ENCODE results near the gene FLYWCH1. TPM values are rescaled to one million over a fixed set of nuclear protein-coding genes. Genes with fewer than 3 reads are reported as not detected.
"Not testable (repeated sequence)": the region's sequence is repeated elsewhere in the genome, so short reads cannot be mapped to it uniquely, and the experiment has no call there.

Gene FLYWCH1
- total and polyA plus RNA-seq, 12 donors = 22.1 to 42.3 (median 32.8) TPM

- peaks cover 0 to 3% (median 0%) of the 10 kb centered on the region in 9 donors for H3K36me3 ChIP-seq
- H3K9me3 ChIP-seq = no peaks in the 10 kb centered on the region
- intact Hi-C loops (cut with DNase I) = loop anchor here in 4 of 10 donors (1.0 to 2.0 kb wide), 4 partner anchors 15 to 37 kb away; partner anchors contain the start of gene FLYWCH2 (in 3 of the 4)
- TF ChIP-seq CTCF (IDR thresholded peaks at IDR 0.05) = no peak
- no peaks in the 10 kb centered on the region for H3K27me3 ChIP-seq
- DNase-seq (peak; percentile 99), ATAC-seq (peak; percentile 85 to 94 (median 90))
- peak overlapping the region; percentile 81 to 98 (median 90) for H3K4me3 ChIP-seq
- H3K27ac ChIP-seq = peak overlapping the region; percentile 93 to 99 (median 97)
- WGBS, 2 donors = 1% methylated on average over 47 to 50 of the region's 51 CpGs
- peaks cover 3 to 22% (median 15%) of the 10 kb centered on the region in 9 donors for H3K4me1 ChIP-seq
These were observed 6.3 kb upstream of the FLYWCH1 start for GRCh38 chr16:2905241-2905987.

- H3K9me3 ChIP-seq = no peaks in the 10 kb centered on the region
- H3K36me3 ChIP-seq = no peaks in the 10 kb centered on the region
- WGBS, 2 donors = 26 to 29% methylated on average over 12 of the region's 12 CpGs
- no peak overlapping the region for H3K4me3 ChIP-seq
- no peak for TF ChIP-seq CTCF (IDR thresholded peaks at IDR 0.05)
- intact Hi-C loops (cut with DNase I) = loop anchor here in 4 of 10 donors (1.0 to 2.0 kb wide), 4 partner anchors 15 to 38 kb away; partner anchors contain the start of gene FLYWCH2 (in 3 of the 4)
- no peaks in the 10 kb centered on the region for H3K27me3 ChIP-seq
- DNase-seq = no peak
- peak overlapping the region in 6 of 10 donors; percentile 9 to 72 (median 41) for H3K27ac ChIP-seq
- peaks cover 3 to 22% (median 17%) of the 10 kb centered on the region in 9 donors for H3K4me1 ChIP-seq
- no peak for ATAC-seq
These were observed 5.7 kb upstream of the FLYWCH1 start for GRCh38 chr16:2905988-2906387.

GRCh38 chr16:2907084-2907753, 4.5 kb upstream of the FLYWCH1 start:
- ATAC-seq; H3K4me3 ChIP-seq; H3K9me3 ChIP-seq; H3K36me3 ChIP-seq; intact Hi-C loops (cut with DNase I); H3K27me3 ChIP-seq: not testable (repeated sequence)
- Histone ChIP-seq H3K27ac (peak overlapping the region in 2 of 10 donors; percentile 4 to 28), H3K4me1 (peaks cover 3 to 27% (median 21%) of the 10 kb centered on the region in 9 donors)
- peak; percentile 35 to 66 (median 51) for TF ChIP-seq CTCF (IDR thresholded peaks at IDR 0.05)
- DNase-seq = peak; percentile 43 to 44
- 20 to 22% methylated on average over 16 to 17 of the region's 17 CpGs for WGBS, 2 donors

- Histone ChIP-seq H3K4me3 (no peak overlapping the region), H3K27ac (no peak overlapping the region), H3K36me3 (peaks cover 0 to 17% (median 15%) of the 10 kb centered on the region in 9 donors), H3K4me1 (peaks cover 0 to 34% (median 24%) of the 10 kb centered on the region in 9 donors), H3K9me3 (no peaks in the 10 kb centered on the region), H3K27me3 (no peaks in the 10 kb centered on the region)
- TF ChIP-seq CTCF (IDR thresholded peaks at IDR 0.05) = no peak
- ATAC-seq (no peak), DNase-seq (no peak)
- intact Hi-C loops (cut with DNase I) = loop anchor here in 2 of 10 donors (2.0 to 5.0 kb wide), 2 partner anchors 38 to 42 kb away; no protein-coding TSS in a partner anchor
- 58 to 68% methylated on average over 5 of the region's 5 CpGs for WGBS, 2 donors
These were observed 1.2 kb upstream of the FLYWCH1 start for GRCh38 chr16:2910441-2910969.

Measured in heart right ventricle (tissue), 16 donors.